Transverse colon (tissue), 4 donors: ENCODE measurements around the gene PDSS1.

Source experiments
- EP300 ChIP-seq: sonication (generic); formaldehyde crosslinking; IDR thresholded peaks from one replicate; pipeline ENCODE4 v1.6.1; 2017; ENCODE audit warnings: antibody characterized with exemption, low read depth
- POLR2A ChIP-seq: fragments of 450-650 bp; IDR thresholded peaks from one replicate; pipeline ENCODE4 v1.6.1; 2016; ENCODE audit warnings: antibody characterized with exemption, mild to moderate bottlenecking, moderate library complexity
- POLR2AphosphoS5 ChIP-seq, 3 donors: sonication (generic); formaldehyde crosslinking; IDR thresholded peaks; one replicate each; pipeline ENCODE4 v1.6.1; 2016; ENCODE audit warnings: antibody characterized with exemption in 3 of 3
- TF ChIP-seq, protein P1 (sequence below), 5 experiments: fragments of 200-600 bp in 3 of 5; fragments of 450-650 bp in 2 of 5; sonication (generic) in 3 of 5; IDR thresholded peaks; 1 replicate in 2 of 5; 2 replicates in 3 of 5; pipeline ENCODE4 v1.5.1; 2016 to 2017; ENCODE audit warnings: antibody characterized with exemption in 5 of 5, inconsistent platforms in 3 of 5, mild to moderate bottlenecking in 2 of 5, moderate library complexity in 1 of 5

DNA sequence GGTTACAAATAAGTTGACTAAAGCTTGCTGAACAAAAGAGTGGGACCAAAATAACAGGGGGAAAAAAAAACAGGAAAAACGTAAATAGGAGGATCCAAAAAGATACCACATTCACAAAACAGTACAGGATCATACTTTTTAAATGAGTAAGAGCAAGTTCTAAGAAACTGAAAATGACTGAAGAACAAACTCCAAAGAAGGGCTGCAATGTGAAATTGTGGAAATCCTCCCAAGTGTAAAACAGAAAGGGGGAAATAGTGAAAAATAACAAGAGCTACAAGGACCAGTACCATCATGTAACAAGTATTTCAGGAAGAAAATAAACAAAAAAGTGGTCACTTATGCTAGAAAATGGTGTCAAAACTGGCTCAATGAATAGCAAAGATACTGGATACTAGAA, 46.3 kb downstream of the PDSS1 start:
- TF ChIP-seq, protein P1, sequence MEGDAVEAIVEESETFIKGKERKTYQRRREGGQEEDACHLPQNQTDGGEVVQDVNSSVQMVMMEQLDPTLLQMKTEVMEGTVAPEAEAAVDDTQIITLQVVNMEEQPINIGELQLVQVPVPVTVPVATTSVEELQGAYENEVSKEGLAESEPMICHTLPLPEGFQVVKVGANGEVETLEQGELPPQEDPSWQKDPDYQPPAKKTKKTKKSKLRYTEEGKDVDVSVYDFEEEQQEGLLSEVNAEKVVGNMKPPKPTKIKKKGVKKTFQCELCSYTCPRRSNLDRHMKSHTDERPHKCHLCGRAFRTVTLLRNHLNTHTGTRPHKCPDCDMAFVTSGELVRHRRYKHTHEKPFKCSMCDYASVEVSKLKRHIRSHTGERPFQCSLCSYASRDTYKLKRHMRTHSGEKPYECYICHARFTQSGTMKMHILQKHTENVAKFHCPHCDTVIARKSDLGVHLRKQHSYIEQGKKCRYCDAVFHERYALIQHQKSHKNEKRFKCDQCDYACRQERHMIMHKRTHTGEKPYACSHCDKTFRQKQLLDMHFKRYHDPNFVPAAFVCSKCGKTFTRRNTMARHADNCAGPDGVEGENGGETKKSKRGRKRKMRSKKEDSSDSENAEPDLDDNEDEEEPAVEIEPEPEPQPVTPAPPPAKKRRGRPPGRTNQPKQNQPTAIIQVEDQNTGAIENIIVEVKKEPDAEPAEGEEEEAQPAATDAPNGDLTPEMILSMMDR (IDR thresholded peaks at IDR 0.05) = no peak
- no peak for TF ChIP-seq POLR2A
- no peak for TF ChIP-seq POLR2AphosphoS5 (IDR thresholded peaks at IDR 0.05)
- no peak for TF ChIP-seq EP300
